Erythroblast (primary cell): ENCODE data around the gene TRAF5.

ENCODE experiments used
- DNase-seq, 2 experiments: peaks; one replicate each; lab custom pipeline; 2025; lab: John Stamatoyannopoulos, UW
- GATA1 ChIP-seq: IDR thresholded peaks from 2 replicates; pipeline ENCODE4 v1.6.1; 2011; ENCODE audit warnings: low read depth, mild to moderate bottlenecking, control low read depth, low read length, moderate library complexity
- POLR2A ChIP-seq: IDR thresholded peaks from 2 replicates; pipeline ENCODE4 v1.6.1; 2011; ENCODE audit warnings: mild to moderate bottlenecking, low read length

TRAF5 gene

DNA sequence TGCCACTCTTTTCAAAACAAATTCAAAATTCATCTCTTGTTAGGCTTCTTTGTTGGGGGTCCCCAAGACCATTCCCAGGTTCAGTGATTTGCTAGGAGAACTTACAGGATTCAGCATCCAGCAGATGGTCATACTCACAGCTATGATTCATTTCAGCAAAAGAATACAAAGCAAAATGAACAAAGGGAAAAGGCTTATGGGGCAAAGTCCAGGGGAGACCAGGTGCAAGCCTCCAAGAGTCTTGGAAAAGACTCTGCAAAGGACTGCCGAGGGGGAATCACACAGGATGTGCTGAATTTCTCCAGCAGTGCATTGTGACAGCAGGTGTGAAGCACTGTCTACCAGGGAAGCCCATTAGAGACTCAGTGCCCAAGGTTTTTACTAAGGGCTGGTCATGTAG lies 7.3 kb downstream of the TRAF5 start:
- TF ChIP-seq GATA1 (no peak), POLR2A (no peak)
- DNase-seq, result no peak

DNA sequence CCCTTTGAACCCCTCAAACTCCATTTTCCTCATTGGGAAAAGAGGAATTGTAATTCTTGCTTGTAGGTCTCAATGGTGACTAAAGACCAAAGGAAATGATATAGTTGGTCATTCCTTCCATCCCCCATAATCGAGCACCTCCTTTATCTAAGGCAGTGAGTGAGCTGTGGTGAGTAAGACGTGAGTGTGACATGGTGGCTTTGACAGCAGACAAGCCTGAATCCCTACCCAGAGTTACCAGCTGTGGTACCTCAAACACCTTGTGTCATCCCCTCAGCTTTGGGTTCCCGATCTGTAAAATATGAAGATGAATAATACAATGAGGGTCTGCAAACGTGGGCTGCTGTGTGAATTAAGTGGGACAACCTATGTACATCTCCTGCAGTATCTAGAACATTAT lies 8.4 kb downstream of the TRAF5 start:
- no peak for DNase-seq
- TF ChIP-seq GATA1 (no peak), POLR2A (no peak)

DNA sequence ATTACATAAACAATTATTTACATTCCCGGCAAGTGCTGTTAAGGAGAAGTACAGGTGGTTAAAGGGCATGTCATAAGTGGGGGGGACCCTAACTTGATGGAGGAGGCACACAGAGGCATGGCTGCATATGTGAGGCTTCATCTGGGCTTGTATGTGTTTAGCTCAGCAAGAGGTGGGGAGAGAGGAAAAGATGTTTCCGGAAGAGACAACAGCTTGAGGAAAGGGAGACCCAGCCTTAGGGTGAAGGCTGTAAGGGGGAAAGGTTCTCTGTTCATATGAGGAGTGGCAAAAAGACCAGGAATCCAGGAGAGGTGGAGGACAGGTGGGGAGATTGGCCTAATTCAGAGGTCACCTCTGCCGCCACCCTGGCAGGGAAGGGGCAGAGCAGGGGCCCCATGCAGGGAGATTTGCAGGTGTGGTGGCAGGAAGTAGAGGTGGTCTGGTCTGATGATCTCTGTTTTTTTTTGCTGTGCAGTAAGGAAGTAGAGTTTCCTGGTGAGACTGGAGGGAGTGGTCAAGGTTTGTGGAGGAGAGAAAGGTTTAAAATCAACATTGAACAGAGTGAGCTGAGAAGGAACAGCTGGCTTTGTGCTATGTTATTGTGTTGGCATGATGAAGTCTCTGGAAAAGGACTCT lies 9.0 kb downstream of the TRAF5 start:
- no peak for DNase-seq
- no peak for TF ChIP-seq POLR2A
- no peak for TF ChIP-seq GATA1

DNA sequence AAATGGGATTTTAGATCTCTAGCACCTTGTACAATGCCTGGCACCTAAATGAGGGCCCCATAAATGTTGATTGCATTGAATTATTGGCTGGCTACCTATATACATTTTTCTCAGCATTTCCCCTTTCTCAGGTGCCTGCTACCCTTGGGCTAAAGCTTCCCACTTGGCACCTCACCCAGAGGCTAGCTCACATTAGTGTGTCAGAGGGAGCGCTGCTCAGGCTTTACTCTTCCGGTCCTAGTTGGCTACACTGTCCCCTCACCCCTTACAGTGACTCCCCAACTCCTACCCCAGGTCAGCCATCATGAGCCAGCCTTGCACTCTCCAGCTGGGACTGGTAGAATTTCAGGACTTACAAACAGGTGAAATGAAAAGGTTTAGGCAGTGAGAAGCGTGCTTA lies 9.5 kb downstream of the TRAF5 start:
- no peak for DNase-seq
- TF ChIP-seq POLR2A (no peak), GATA1 (no peak)

DNA sequence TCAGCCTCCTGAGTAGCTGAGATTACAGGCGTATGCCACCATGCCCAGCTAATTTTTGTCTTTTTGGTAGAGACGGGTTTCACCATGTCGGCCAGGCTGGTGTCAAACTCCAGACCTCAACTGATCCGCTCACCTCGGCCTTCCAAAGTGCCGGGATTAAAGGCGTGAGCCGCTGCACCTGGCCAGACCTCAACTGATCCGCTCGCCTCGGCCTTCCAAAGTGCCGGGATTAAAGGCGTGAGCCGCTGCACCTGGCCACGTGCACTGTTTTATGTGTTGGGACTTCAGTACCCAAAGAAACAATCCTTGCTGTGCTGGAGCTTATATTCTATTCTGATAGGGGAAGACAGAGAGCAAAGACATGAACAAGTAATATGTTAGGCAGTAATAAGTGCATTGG lies 10.1 kb downstream of the TRAF5 start:
- no peak for TF ChIP-seq GATA1
- no peak for TF ChIP-seq POLR2A
- no peak for DNase-seq

DNA sequence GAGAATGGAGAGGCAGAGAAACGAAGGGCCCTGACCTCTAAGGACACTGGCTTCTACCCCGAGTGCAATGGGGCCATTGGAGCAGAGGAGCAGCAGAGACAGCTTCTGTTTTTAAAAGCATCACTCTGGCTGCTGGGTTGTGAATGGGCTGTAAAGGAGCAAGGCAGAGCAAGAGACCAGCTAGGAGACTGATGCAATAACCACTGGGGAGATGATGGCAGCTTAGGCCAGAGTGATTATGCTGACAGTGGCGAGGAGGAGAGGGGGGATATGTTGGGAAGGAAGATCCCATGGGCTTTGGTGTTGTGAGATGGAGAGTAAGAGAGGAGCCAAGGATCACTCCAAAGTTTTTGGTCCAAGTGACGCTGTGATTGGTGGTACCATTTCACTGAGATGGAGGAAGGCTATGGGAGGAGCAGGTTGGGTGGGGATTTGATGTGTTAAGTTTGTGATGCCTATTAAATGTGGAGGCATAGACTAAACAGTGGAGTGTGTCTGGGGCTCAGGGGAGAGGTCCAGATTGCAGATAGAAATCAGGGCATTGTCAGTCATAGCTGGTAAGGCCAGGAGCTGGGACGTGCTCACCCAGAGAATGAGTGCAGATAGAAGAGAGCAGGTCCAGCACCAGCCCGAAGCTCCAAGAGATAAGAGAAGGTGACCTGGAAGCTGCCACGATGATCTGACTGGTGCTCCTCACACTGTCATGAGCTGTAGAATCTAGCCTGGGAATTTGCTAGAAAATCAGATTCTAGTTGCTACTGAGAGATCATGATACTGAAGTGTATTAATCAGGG lies 11.0 kb downstream of the TRAF5 start:
- DNase-seq, result no peak

DNA sequence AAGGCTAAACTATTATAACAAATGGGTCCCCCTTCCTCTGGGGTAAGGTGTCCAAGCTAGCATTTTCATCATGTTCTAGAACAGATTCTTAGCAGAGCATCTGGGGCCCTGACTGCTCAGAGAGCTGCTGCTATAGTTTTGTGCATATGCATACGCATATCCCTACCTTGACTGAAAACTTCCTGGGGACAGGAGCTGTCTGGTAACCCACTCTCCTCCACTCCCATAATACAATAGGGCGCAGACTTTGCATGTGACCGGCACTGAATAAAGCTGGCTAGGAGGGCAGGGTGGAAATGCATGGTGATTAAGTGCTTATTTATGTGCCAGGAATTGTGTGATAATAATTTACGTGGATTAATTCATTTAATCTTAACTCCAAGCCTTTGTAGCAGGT lies 11.6 kb downstream of the TRAF5 start:
- no peak for DNase-seq
- TF ChIP-seq POLR2A, result no peak
- TF ChIP-seq GATA1, result no peak

More for the DNA sequence above, 11.0 kb downstream of the TRAF5 start:
- TF ChIP-seq POLR2A (no peak), GATA1 (no peak)

DNA sequence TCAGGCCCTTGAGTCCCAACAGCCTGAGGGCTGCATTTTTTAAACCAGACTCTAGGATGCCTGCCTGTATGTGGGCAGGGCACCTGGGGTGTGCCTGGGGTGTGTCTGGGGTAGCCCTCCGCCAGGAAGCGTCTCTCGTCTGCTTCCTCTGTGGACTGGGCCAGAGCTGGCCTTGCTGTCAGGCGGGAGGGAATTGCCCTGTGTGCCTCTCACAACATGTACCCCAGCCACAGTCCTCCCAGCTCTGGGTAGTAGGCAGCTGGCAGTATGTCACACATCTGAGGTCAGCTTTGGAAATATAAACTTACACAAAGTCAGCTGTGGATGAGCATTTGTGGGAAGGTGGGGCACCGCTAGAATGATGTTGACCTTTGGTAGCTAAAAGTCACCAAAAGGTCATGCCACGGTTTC lies 13.0 kb downstream of the TRAF5 start:
- no peak for DNase-seq
- no peak for TF ChIP-seq GATA1
- no peak for TF ChIP-seq POLR2A

DNA sequence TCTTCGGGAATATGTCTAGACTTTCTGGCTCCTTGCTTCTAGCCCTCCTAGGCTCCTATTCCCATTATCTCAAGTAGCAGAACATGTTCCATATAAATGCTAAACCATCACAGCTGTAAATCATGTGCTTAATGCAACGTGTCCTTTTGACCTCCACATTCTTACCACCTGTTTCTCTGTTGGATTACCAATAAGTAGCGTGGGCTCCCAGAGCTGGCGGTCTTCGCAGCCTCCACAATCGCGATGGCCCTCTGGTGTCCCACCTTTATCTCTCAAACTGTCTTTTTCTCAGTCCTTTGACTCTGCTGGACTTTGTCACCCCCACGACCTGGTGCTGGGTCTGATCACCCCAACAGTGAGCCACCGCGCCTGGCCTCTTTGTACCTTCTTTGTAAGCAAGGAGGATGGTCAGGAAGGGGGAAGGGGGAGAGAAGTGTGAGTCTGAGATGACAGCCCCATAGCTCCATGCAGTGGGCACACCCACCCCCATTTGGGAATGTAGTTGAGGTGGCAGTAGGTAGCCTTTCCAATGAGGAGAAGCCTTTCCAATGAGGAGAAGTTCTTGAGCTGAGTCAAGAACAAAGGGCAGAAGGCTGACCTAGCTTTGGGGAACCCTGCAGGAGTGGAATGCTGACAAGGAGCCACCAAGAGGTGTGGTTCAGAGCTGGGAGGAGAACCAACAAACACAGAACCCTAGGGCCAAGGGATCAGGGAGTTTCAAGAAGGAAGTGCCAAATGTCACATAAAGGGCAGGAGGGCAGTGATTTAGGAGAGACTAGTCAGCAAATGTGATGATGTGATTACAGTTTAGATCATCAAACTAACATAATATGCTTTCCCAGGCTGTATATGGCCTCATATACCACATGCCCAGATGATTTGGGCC lies 14.2 kb downstream of the TRAF5 start:
- DNase-seq, result no peak

DNA sequence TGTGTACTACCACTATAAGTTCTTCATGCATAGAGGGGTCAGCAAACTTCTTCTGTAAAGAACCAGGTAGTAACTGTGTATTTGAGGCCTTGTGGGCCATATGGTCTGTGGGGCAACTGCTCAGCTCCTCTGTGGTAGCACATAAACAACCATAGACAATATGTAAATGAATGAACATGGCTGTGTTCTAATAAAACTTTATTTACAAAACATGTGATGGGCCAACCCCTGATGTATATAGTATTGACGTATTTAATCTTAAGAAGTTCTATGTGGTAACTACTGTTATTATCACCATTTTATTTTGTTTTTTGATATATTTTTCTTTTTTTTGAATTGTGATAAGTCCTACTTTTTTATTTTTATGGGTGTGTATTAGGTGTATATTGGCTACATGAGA lies 15.4 kb downstream of the TRAF5 start:
- TF ChIP-seq POLR2A (no peak), GATA1 (no peak)
- DNase-seq, result no peak

More for the DNA sequence above, 14.2 kb downstream of the TRAF5 start:
- TF ChIP-seq GATA1 (no peak), POLR2A (no peak)

DNA sequence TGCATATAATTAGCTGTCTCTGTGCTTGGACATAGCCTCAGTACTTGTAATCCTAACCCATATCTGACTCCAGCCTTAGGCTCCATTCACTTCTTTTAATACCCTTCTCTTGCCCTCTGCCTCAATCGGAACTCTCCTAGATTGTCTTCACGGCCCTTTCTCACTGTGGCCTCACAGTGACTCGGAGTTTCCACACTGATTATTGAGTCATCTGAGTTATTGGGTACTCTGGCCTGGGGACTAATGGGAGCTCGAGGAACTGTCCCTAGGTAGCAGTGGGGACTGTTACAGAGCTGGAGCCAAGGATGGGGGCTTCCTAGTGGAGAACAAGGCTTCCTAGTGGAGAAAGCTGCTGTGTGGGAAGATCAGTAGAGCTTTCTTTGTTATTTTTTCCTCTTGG lies 17.0 kb downstream of the TRAF5 start:
- TF ChIP-seq GATA1 (no peak), POLR2A (no peak)
- peak in 1 of 2 experiments; percentile 9 for DNase-seq

DNA sequence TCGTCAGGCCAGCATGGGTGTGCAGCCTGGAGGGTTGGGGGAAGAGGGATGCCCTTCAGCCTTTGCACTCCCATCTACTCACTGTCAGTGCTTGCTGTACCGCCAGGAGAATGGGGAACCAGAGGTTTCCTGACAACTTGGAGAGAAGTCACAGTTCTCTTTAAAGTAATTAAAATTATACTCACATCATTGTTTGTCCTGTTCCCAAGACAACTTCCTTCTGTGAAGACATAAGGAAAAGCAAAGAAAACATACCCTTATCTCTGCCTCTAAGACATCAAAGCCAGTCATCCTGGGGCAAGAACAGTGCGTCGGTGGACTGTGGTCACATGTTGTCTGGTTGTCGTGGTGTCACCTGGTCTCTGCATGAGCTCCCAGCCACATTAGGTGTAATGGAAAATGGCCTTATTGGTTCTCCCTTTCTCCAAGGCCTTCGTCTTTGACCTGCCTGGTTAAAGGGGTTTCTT lies 17.6 kb downstream of the TRAF5 start:
- TF ChIP-seq POLR2A (no peak), GATA1 (no peak)
- DNase-seq, result no peak

DNA sequence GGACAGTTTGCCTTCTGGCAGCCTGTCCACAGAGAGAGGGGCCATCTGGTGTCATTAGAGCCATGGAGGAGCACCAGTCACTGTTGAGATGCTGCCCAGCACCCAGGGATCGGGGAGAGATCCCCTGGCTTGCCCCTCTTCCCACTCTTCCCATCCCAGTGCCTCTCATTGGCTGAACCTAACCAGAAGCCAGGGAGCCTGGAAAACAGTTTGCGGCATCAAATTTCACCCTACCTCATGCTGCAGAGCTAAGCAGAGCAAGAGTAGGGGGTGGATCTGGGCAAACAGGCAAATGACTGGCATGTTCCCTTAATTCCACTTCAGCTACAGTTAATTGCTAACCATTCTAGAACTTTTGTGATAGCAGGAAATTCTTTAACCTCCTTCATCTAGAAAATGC lies 19.1 kb downstream of the TRAF5 start:
- TF ChIP-seq POLR2A (no peak), GATA1 (no peak)
- no peak for DNase-seq
